ENCODE results near the gene DPP6. TPM values are rescaled to one million over a fixed set of nuclear protein-coding genes. Genes with fewer than 3 reads are reported as not detected.

The DPP6 gene
- total and polyA plus RNA-seq, 2 of the 8 experiments (the other 6 are each of a cell fraction or from before 2014, with no cell fraction given) = 4.7 to 6.8 TPM

- Histone ChIP-seq H3K4me2 (ENCODE audit: insufficient read depth in 1 of 2, low read depth in 2 of 2, low read length in 2 of 2) (no peak overlapping the region), H3K23me2 (ENCODE audit: low read depth, low read length) (no peaks in the 10 kb centered on the region), H3K56ac (replicated peaks; ENCODE audit: insufficient read length, low read depth, low read length) (no peak overlapping the region), H4K20me1 (replicated peaks in 1 of 2; ENCODE audit: control insufficient read depth in 1 of 2, insufficient read depth in 2 of 2, low read length in 2 of 2) (no peaks in the 10 kb centered on the region), H3K36me3 (ENCODE audit: control insufficient read depth in 2 of 4, insufficient read depth in 4 of 4, low read length in 3 of 4) (no peaks in the 10 kb centered on the region), H3K9me3 (ENCODE audit: insufficient read depth in 2 of 2, low read depth in 1 of 2, low read length in 1 of 2) (no peaks in the 10 kb centered on the region), H3K4me1 (replicated peaks in 1 of 4; ENCODE audit: control insufficient read depth in 3 of 4, insufficient read depth in 4 of 4, low read length in 3 of 4) (peaks cover 3 to 15% (median 7%) of the 10 kb centered on the region in 4 experiments; a peak in 5 of 7 replicates), H3K79me1 (ENCODE audit: low read depth, low read length) (no peaks in the 10 kb centered on the region), H3K18ac (ENCODE audit: extremely low read depth, low read length) (no peak overlapping the region), H2BK5ac (ENCODE audit: low read depth, low read length) (peak overlapping the region; percentile 83; the same call in 1 of the 2 replicates), H3K79me2 (ENCODE audit: control insufficient read depth in 1 of 2, insufficient read depth in 2 of 2, low read length in 2 of 2) (no peaks in the 10 kb centered on the region), H3K4ac (replicated peaks; ENCODE audit: insufficient read length, low read depth, low read length) (no peak overlapping the region), H4K8ac (ENCODE audit: extremely low read depth, insufficient read depth, low read length) (no peak overlapping the region), H3K27ac (ENCODE audit: low read depth, low read length) (no peak overlapping the region), H2BK20ac (ENCODE audit: low read length) (no peak overlapping the region), H3K4me3 (ENCODE audit: extremely low read depth in 1 of 4, insufficient read depth in 2 of 4, low read depth in 3 of 4, low read length in 4 of 4) (no peak overlapping the region), H3K27me3 (replicated peaks in 1 of 4; ENCODE audit: control insufficient read depth in 3 of 4, extremely low read depth in 1 of 4, insufficient read depth in 3 of 4, low read length in 3 of 4) (no peaks in the 10 kb centered on the region), H3K14ac (ENCODE audit: insufficient read length) (peak overlapping the region; percentile 51), H4K5ac (ENCODE audit: insufficient read length, low read depth, low read length) (no peak overlapping the region), H2AK5ac (ENCODE audit: low read depth, low read length) (peak overlapping the region; percentile 53; the same call in 1 of the 2 replicates), H2BK12ac (ENCODE audit: low read depth, low read length) (peak overlapping the region; percentile 60; the same call in 1 of the 2 replicates), H4K91ac (replicated peaks; ENCODE audit: insufficient read length, low read length) (peak overlapping the region; percentile 83), H3K9ac (replicated peaks in 1 of 4; ENCODE audit: extremely low read depth in 1 of 4, low read depth in 3 of 4, low read length in 3 of 4) (no peak overlapping the region), H2AFZ (ENCODE audit: low read length) (no peak overlapping the region), H3K23ac (ENCODE audit: insufficient read length) (no peak overlapping the region), H2BK15ac (ENCODE audit: low read length) (0 out of 2 replicates have a peak overlapping the region, but pooled peaks have one; percentile 61), H2BK120ac (replicated peaks; ENCODE audit: low read depth, low read length) (no peak overlapping the region)
- WGBS, 2 experiments (ENCODE audit: extremely low coverage in 1 of 2, insufficient coverage in 1 of 2, insufficient read length in 1 of 2, insufficient replicate concordance in 2 of 2, low coverage in 1 of 2, low lambda C conversion rate in 2 of 2, missing lambda C conversion rate in 1 of 2) = 88% methylated on average over 9 of the region's 9 CpGs; no CpG with 5 or more reads in 1 of the 2 experiments
- DNase-seq (ENCODE audit: low read depth in 1 of 2, low spot score in 2 of 2) = no peak
- FAIRE-seq = no peak
- POLR2A ChIA-PET (ENCODE audit: partially characterized antibody) = no interaction called here
- CTCF ChIA-PET (ENCODE audit: partially characterized antibody) = interaction anchor here (1.0 to 1.9 kb wide), 4 partner anchors 9 to 25 kb away, joined by 3 to 6 read pairs (median 5); no protein-coding TSS in a partner anchor
- TF ChIP-seq HDAC2 (IDR thresholded peaks at IDR 0.05; ENCODE audit: borderline replicate concordance in 1 of 2, low read depth in 2 of 2, low read length in 2 of 2) (no peak), KDM5A (IDR thresholded peaks at IDR 0.05; ENCODE audit: low read length) (no peak), CREB1 (IDR thresholded peaks at IDR 0.05) (no peak), ZNF274 (IDR thresholded peaks at IDR 0.05; ENCODE audit: borderline replicate concordance, extremely low read depth, low read length) (no peak), FOSL1 (IDR thresholded peaks at IDR 0.05; ENCODE audit: insufficient read depth, low read depth, low read length) (no peak)
Observed at GRCh38 chr7:154767821-154768415, 715.7 kb downstream of the DPP6 start.
